ENCODE measurements around the gene DGKZ. TPM values are rescaled to one million over a fixed set of nuclear protein-coding genes. Genes with fewer than 3 reads are reported as not detected.

The DGKZ gene
- total RNA-seq, 1 donor from 2014 or later: 123 TPM

DNA sequence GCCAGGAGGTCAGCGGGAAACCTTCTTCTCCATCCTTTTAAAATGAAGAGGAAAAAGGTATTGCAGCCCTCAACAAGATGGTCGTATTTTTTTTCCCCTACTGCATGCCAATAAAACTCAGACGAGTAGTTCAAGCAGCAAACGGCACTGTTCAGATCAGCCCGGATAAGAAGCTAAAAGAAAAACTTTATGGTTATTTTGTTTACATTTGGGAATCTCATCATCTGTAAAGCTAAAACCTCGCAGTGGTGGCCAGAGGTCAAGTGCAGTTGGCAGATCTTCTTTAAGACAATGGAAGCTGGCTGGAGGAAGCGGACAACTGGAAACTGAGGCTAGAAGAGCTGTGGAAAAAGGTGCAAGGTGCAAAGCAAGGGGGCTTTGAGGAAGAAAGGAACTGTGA is 75.3 kb downstream of the DGKZ start:
- TF ChIP-seq, protein P1, sequence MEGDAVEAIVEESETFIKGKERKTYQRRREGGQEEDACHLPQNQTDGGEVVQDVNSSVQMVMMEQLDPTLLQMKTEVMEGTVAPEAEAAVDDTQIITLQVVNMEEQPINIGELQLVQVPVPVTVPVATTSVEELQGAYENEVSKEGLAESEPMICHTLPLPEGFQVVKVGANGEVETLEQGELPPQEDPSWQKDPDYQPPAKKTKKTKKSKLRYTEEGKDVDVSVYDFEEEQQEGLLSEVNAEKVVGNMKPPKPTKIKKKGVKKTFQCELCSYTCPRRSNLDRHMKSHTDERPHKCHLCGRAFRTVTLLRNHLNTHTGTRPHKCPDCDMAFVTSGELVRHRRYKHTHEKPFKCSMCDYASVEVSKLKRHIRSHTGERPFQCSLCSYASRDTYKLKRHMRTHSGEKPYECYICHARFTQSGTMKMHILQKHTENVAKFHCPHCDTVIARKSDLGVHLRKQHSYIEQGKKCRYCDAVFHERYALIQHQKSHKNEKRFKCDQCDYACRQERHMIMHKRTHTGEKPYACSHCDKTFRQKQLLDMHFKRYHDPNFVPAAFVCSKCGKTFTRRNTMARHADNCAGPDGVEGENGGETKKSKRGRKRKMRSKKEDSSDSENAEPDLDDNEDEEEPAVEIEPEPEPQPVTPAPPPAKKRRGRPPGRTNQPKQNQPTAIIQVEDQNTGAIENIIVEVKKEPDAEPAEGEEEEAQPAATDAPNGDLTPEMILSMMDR (IDR thresholded peaks at IDR 0.05): no peak
- H3K4me3 ChIP-seq: no peak overlapping the region
- DNase-seq (ENCODE audit: low spot score in 2 of 2): no peak
- H3K36me3 ChIP-seq: peaks cover 16 to 24% of the 10 kb centered on the region in 2 donors
- intact Hi-C loops (cut with DNase I): no loop called here
- H3K4me1 ChIP-seq: no peaks in the 10 kb centered on the region
- no peaks in the 10 kb centered on the region for H3K27me3 ChIP-seq
- H3K9me3 ChIP-seq: no peaks in the 10 kb centered on the region
- no peak overlapping the region for H3K27ac ChIP-seq

DNA sequence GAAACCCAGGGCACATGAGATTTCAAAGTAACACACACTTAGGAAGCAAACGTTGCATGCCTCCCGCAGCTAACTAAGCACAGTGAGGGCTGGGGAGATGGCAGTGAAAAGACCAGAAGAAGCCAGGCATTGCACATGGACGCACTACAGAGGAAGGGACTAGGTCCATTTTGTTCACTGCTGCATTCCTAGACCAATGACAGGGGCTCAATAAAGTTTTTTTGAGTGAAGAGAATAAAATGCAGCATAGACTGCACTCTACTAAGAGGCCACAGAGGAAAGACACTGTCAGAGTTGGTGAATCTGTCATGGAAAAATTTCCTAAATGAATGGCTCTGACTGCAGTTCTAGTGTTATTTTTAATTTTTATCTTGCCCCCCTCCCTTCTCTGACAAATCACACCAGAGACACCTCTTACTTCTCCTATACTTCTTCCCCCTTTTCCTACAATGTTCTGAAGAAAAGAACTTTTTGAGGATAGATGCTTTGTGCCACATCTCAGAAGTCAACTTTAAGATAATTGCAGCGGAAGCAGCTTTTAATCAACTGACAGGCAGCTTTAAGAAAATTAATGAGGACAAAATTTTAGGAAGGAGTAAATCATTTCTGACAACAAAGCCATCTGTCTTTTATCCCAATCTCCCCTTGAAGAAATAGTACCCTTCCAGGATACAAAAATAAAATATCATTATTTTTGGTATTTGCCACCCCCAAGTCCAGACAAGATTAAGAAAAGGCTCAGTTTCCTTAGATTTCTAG is 79.1 kb downstream of the DGKZ start:
- Histone ChIP-seq H3K36me3 (peaks cover 18 to 38% of the 10 kb centered on the region in 2 donors), H3K9me3 (no peaks in the 10 kb centered on the region), H3K27me3 (no peaks in the 10 kb centered on the region), H3K27ac (no peak overlapping the region), H3K4me1 (no peaks in the 10 kb centered on the region), H3K4me3 (no peak overlapping the region)
- TF ChIP-seq, protein P1 (IDR thresholded peaks at IDR 0.05): no peak
- no peak for DNase-seq (ENCODE audit: low spot score in 2 of 2)
- intact Hi-C loops (cut with DNase I): no loop called here

DNA sequence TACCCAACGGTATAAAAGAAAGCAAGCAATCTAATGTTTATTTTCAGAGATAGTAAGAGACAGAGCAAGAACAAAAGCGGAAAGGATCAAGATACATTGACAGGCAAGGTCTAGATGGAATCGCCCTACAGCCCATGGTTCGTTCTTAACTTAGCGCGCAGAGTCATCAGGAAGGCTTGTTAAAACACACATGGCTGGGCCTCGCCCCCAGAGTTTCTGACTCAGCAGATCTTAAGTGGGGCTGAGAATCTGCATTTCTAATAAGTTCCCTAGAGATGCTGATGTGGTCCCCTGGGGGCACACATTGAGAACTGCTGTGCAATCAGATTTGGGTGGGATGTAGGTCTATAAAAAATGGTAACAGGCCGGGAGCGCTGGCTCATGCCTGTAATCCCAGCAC is 80.1 kb downstream of the DGKZ start:
- Histone ChIP-seq H3K4me3 (no peak overlapping the region), H3K27ac (no peak overlapping the region), H3K4me1 (no peaks in the 10 kb centered on the region), H3K36me3 (peaks cover 20 to 38% of the 10 kb centered on the region in 2 donors), H3K9me3 (no peaks in the 10 kb centered on the region), H3K27me3 (no peaks in the 10 kb centered on the region)
- intact Hi-C loops (cut with DNase I): no loop called here
- DNase-seq (ENCODE audit: low spot score in 2 of 2): no peak
- TF ChIP-seq, protein P1 (IDR thresholded peaks at IDR 0.05): no peak

DNA sequence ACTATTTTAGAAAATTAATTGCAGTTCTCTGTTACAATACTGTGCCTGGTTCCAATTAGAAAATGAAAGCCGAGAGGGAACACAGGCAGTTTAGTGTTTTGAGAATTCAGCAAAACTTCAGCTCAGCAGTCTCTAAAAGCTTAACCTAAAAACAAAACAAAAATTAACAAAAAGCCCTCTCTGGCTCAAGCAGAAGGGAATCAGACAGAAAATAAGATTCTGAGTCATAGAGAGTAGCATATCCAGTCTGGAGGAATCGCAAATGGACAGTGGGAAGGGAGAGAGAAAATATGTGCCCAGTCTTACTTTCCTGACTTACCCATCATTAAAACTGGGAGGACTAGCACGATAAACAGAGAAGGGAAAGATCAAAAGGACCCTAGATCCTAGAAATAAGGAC is 82.5 kb downstream of the DGKZ start:
- DNase-seq (ENCODE audit: low spot score in 2 of 2): no peak
- Histone ChIP-seq H3K27me3 (no peaks in the 10 kb centered on the region), H3K36me3 (peaks cover 34 to 58% of the 10 kb centered on the region in 2 donors), H3K4me1 (no peaks in the 10 kb centered on the region), H3K9me3 (no peaks in the 10 kb centered on the region), H3K4me3 (no peak overlapping the region), H3K27ac (no peak overlapping the region)
- intact Hi-C loops (cut with DNase I): no loop called here
- TF ChIP-seq, protein P1 (IDR thresholded peaks at IDR 0.05): no peak

Other genes with a start within 250 kb of the DGKZ start
- gene PHF21A, start 226.0 kb upstream of the DGKZ start, total RNA-seq: 69.7 TPM
- 11.4 TPM for gene CREB3L1, start 69.8 kb upstream of the DGKZ start, total RNA-seq
- gene MDK, start 34.2 kb downstream of the DGKZ start, total RNA-seq: 93.3 TPM
- not detected for gene CHRM4, start 44.3 kb downstream of the DGKZ start, total RNA-seq
- 12.1 TPM for gene AMBRA1, start 246.6 kb downstream of the DGKZ start, total RNA-seq